ENCODE results near the gene DENND5B. TPM values are rescaled to one million over a fixed set of nuclear protein-coding genes. Genes with fewer than 3 reads are reported as not detected.

Gene DENND5B
- total RNA-seq, 4 donors from 2014 or later, result 15.7 to 19.1 (median 18.5) TPM

DNA sequence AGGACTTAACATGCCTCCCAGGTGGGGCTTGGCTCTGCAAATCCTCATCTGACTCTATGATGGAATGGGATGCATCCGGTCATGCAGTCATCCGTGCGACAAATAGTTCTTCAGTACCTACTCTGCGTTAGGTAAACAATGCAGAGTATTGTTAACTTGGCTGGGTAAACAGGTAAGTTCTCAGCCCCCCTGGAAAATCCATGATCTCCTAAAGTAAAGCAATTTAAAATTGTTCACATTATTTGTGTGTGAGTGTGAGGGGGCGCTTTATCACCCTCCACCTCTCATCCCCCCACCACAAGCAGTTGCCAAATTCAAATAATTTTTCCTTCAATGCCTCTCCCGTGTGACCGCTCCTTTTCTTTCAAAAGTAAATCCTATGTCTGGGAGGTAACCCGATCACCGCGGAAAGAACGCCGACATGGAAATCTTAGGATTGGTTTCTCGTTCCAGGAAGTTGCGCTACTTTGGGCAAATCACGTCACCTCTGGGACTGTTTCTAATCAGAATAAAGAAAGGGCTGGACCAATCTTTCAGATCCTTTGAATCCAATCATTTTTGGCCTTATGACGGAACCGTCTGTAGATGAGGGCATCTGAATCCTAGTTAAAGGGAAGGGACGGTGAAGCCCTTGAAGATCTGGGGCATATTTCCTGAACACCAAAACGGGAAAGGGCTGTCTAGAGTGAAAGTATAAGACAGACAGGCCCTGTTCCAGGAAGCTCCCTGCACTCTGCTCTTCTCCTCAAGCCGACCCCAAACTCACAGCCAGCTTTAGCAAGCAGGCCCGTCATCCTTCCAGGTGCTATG, 221.0 kb downstream of the DENND5B start:
- H3K4me3 ChIP-seq, result peak overlapping the region; percentile 27 to 49 (median 39)
- DNase-seq (ENCODE audit: extremely low spot score), result no peak
- intact Hi-C loops (cut with DNase I), result no loop called here
- no peaks in the 10 kb centered on the region for H3K36me3 ChIP-seq
- 43% methylated on average over 21 of the region's 21 CpGs for WGBS
- no peaks in the 10 kb centered on the region for H3K27me3 ChIP-seq
- TF ChIP-seq POLR2AphosphoS5 (IDR thresholded peaks at IDR 0.05) (no peak), EP300 (IDR thresholded peaks at IDR 0.05) (no peak), POLR2A (IDR thresholded peaks at IDR 0.05; ENCODE audit: low read depth) (no peak)
- TF ChIP-seq, protein P1, sequence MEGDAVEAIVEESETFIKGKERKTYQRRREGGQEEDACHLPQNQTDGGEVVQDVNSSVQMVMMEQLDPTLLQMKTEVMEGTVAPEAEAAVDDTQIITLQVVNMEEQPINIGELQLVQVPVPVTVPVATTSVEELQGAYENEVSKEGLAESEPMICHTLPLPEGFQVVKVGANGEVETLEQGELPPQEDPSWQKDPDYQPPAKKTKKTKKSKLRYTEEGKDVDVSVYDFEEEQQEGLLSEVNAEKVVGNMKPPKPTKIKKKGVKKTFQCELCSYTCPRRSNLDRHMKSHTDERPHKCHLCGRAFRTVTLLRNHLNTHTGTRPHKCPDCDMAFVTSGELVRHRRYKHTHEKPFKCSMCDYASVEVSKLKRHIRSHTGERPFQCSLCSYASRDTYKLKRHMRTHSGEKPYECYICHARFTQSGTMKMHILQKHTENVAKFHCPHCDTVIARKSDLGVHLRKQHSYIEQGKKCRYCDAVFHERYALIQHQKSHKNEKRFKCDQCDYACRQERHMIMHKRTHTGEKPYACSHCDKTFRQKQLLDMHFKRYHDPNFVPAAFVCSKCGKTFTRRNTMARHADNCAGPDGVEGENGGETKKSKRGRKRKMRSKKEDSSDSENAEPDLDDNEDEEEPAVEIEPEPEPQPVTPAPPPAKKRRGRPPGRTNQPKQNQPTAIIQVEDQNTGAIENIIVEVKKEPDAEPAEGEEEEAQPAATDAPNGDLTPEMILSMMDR (IDR thresholded peaks at IDR 0.05), result no peak
- H3K27ac ChIP-seq (replicated peaks in 1 of 4), result peak overlapping the region in 2 of 4 donors; percentile 10 to 26
- no peaks in the 10 kb centered on the region for H3K9me3 ChIP-seq
- H3K4me1 ChIP-seq, result peaks cover 0 to 11% (median 8%) of the 10 kb centered on the region in 4 donors

DNA sequence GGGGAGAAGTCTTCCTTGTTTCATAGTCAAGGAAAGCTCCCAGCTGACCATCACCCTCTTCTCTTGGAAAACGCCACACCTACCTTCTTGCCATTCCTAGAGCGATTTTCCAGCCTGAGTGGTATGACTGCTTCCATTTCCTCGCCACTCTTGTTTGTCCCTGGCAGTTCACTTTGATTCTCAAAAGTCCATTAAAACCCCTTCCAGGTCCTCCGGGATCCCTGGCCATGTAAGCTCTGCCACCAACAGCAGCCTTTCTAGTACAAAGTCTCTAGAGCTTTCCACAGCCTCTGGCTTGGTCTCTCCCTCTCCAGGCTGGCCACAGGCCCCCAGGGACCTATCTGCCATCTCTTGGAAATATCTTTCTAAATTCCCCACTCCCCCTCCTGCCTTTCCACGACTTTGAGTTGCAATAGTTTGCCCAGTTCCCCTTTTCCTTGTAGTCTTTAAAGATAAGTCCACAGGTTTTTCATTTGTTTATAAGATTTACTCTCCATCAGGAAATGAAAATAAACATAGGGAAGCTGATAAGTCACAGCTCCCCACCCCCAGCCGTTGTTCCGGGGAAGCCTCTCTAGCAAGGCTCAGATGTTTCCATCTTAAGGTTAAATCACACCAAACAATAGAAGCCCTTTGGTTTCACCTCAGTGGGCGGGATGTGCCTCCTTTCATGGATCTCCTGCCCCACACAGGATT, 222.1 kb downstream of the DENND5B start:
- H3K4me1 ChIP-seq, result peaks cover 0 to 11% (median 8%) of the 10 kb centered on the region in 4 donors
- no peak overlapping the region for H3K27ac ChIP-seq (replicated peaks in 1 of 4)
- no peak overlapping the region for H3K4me3 ChIP-seq
- no peaks in the 10 kb centered on the region for H3K27me3 ChIP-seq
- H3K36me3 ChIP-seq, result no peaks in the 10 kb centered on the region
- 55% methylated on average over 8 of the region's 8 CpGs for WGBS
- intact Hi-C loops (cut with DNase I), result no loop called here
- DNase-seq (ENCODE audit: extremely low spot score), result no peak
- no peaks in the 10 kb centered on the region for H3K9me3 ChIP-seq
- TF ChIP-seq, protein P1 (IDR thresholded peaks at IDR 0.05), result no peak
- TF ChIP-seq POLR2AphosphoS5 (IDR thresholded peaks at IDR 0.05) (no peak), POLR2A (IDR thresholded peaks at IDR 0.05; ENCODE audit: low read depth) (no peak), EP300 (IDR thresholded peaks at IDR 0.05) (no peak)

DNA sequence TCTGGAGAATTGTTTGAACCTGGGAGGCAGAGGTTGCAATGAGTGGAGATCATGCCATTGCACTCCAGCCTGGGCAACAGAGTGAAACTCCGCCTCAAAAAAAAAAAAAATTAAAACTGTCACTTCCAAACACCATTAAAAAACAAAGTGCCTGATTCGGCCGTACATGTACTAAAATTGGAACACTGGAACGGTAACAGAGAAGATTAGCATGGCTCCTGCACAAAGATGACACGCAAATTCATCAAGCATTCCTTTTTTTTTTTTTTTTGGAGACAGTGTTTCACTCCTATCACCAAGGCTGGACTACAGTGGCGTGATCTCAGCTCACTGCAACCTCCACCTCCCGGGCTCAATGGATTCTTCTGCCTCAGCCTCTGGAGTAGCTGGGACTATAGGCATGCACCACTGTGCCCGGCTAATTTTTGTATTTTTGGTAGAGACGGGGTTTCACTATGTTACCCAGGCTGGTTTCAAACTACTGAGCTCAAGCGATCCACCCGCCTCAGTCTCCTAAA, 224.8 kb downstream of the DENND5B start:
- Histone ChIP-seq H3K4me1 (peaks cover 0 to 11% (median 8%) of the 10 kb centered on the region in 4 donors), H3K27ac (replicated peaks in 1 of 4) (no peak overlapping the region), H3K9me3 (no peaks in the 10 kb centered on the region), H3K4me3 (no peak overlapping the region), H3K36me3 (no peaks in the 10 kb centered on the region), H3K27me3 (no peaks in the 10 kb centered on the region)
- no peak for DNase-seq (ENCODE audit: extremely low spot score)
- 84% methylated on average over 11 of the region's 11 CpGs for WGBS
- intact Hi-C loops (cut with DNase I), result no loop called here
- TF ChIP-seq POLR2A (IDR thresholded peaks at IDR 0.05; ENCODE audit: low read depth) (no peak), EP300 (IDR thresholded peaks at IDR 0.05) (no peak), POLR2AphosphoS5 (IDR thresholded peaks at IDR 0.05) (no peak)
- TF ChIP-seq, protein P1 (IDR thresholded peaks at IDR 0.05), result no peak

DNA sequence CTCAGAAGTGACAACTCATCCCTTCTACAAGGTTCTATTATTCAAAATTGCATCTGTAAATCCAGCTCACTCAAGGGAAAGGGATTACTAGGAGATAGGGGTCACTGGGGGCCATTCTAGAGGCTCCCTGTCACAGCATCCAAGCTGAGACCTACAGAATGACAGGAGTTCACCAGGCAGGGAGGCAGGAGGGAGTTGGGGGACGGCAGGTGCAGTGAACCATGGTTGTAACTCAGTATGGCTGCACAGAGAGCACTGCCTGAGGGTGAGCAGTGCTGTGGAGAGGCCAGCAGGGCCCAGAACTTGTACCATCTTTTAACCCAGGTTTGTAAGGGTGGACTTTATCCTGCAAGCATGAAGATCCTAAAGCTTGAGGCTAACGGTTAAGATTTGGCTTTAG, 227.1 kb downstream of the DENND5B start:
- Histone ChIP-seq H3K9me3 (no peaks in the 10 kb centered on the region), H3K27me3 (no peaks in the 10 kb centered on the region), H3K4me1 (no peaks in the 10 kb centered on the region), H3K27ac (replicated peaks in 1 of 4) (no peak overlapping the region), H3K4me3 (no peak overlapping the region), H3K36me3 (no peaks in the 10 kb centered on the region)
- intact Hi-C loops (cut with DNase I), result no loop called here
- WGBS, result 90% methylated on average over 2 of the region's 2 CpGs
- no peak for TF ChIP-seq EP300 (IDR thresholded peaks at IDR 0.05)
- TF ChIP-seq, protein P1 (IDR thresholded peaks at IDR 0.05), result no peak
- no peak for TF ChIP-seq POLR2AphosphoS5 (IDR thresholded peaks at IDR 0.05)
- no peak for TF ChIP-seq POLR2A (IDR thresholded peaks at IDR 0.05; ENCODE audit: low read depth)
- DNase-seq (ENCODE audit: extremely low spot score), result no peak
